HG03064 (cell line): ENCODE results near the gene VAV1.

ENCODE experiments used
- ATAC-seq: cut with Tn5 transposase; IDR thresholded peaks from one replicate; pipeline ENCODE4 v1.9.1; 2021; ENCODE audit warnings: low read depth; ENCODE audit not compliant: unreplicated experiment

VAV1 gene

DNA sequence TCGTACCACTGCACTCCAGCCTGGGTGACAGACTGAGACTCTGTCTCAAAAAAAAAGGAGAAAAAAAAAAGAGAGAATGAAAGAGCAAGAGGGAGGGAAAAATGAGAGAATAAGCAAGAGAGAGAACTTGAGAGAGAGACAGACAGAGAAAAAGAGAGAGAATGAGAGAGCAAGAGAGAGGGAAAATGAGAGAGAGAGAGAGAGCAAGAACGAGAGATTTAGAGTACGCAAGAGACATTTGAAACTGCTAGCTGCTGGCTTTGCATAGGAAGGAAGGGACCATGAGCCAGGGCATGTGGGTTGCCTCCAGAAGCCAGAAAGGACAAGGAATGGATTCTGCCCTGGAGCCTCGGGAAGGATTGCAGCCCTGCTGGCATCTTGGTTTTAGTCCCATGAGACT lies 105.3 kb downstream of the VAV1 start:
- no peak for ATAC-seq

DNA sequence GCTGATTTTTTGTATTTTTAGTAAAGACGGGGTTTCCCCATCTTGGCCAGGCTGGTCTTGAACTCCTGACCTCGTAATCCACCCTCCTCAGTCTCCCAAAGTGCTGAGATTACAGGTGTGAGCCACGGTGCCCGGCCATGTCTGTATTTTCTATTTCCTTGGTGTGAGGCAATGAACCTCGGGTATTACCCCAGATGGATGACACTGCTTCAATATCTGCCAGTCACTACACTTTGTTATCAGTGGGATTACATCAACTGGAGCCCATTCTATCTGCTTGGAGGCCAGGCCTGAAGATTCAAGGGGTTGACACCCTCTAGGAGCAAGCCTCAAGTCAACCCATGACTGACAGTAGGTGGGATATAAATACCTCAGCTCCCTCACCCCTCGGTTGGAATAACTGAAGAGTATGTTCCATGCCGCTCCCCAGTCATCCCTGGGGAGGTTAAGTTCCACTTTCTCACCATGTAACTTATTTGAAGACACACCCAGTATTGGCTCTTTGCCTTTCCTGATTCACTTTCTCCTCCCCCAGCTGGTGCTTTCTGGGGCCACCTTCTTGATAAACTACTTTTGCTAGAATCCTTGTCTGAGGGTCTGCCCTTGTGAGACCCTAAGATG lies 113.9 kb downstream of the VAV1 start:
- no peak for ATAC-seq

DNA sequence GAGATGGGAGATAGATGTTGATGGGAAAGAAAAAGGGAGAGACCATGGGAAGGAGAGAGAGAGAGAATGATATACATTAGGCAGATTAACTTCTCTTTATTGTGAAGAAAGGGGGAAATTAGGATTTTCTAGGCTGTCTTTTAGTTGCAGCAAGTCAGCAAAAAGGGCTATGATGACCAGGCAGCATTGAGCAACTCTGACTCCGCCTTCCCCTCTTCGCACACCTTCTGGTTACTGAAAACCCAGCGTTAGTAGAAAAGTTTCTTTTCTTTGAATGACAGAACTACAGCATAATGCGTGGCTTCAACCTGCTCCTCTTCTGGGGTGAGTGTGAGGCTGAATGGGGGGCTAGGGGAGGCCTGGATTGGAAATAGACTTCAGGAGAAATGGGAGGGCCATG lies 114.8 kb downstream of the VAV1 start, which contains the start of gene ADGRE1:
ADGRE1 (plus strand) TSS at position 264 of the 400 bp plus-strand sequence; CDS start at position 294, 30 bp downstream.
- no peak for ATAC-seq

DNA sequence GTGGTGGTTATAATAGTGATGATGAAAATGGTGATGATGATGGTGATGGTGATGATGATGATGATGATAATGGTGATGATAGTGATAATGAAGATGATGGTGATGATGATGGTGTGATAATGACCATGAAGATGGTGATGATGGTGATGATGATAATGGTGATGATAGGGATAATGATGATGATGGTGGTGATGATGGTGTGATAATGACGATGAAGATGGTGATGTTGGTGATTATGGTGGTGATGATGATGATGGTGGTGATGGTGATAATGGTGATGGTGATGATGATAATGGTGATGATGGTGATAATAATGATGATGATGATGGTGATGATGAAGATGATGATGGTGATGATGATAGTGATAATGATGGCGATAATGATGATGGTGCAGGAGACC lies 116.5 kb downstream of the VAV1 start:
- ATAC-seq: no peak

DNA sequence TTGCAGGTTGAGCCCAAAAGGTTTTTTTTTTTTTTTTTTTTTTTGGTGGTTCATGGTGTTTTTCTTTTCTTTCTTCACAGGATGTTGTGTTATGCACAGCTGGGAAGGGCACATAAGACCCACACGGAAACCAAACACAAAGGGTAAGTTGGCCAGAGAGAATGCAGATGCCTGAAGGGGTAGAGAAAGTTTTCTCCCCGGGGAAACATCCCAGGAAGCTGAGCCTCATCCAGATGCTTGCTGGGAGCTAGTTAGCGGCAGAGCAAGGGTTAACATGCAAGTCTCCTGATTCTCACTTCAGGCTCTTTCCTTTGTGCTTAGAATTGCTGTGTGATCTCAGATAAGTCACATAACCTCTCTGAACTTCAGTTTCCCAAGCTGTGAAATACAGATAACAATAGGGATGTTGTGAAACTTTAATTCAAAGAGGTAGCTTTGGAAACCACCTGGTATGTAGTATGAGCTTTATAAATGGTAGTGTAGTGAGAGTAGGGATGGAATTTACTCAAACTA lies 117.9 kb downstream of the VAV1 start:
- ATAC-seq: no peak

DNA sequence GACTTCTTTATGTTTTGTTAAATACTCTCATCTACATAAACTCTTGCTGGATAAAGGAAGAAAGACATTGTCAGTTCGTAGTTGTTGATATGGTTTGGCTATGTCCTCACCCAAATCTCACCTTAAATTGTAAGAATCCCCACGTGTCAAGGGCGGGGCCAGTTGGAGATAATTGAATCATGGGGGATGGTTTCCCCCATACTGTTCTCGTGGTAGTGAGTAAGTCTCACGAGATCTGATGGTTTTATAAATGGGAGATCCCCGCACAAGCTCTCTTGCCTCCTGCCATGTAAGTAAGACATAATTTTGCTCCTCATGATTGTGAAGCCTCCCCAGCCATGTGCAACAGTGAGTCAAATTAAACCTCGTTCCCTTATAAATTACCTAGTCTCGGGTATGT lies 118.4 kb downstream of the VAV1 start:
- no peak for ATAC-seq

DNA sequence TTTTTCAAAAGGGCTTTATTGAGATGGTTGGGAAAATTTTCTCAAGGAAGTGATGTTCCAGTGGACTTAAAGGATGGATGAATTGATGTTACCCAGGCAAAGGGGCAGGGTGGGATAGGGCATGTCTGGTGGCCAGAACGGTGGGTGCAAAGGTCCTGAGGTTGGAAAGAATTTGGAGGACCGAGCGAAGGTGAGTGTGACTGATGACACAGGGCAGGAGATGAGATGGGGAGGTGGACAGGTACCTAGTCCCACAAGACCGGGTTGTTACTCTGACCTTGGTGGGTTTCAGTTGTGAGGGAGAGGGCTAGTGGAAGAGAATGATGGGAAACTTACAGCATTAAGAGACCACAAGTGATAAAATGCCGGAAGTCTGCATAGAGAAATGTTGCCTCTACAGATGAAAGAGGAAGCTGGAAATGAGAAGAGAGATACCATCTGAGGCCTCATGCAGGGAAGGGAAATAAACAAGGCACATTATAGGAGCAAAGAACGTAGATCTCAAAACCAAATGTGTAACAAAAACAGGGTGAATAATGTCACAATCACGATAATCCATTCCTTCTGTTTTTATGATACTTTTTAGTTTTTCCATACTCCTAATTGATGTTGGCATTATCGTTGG lies 119.4 kb downstream of the VAV1 start:
- no peak for ATAC-seq

DNA sequence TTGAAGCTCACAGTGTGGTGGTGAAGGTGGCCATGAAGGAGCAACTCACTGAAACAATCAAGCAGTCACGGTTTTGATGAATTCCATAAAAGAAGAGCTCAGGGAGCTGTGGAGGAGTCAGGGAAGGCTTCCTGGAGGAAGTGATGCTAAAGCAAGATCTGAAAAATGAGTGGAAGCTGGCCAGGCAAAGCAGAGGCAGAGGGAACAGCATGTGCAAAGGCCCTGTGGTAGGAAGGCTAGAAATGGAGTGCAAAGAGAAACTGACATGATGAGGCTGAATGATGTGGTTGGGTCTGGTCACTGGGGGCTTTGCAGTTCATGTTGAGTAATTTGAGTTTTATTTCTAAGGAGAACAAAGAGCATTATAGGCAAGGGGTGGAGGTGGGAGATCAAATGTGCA lies 121.8 kb downstream of the VAV1 start:
- ATAC-seq: no peak

DNA sequence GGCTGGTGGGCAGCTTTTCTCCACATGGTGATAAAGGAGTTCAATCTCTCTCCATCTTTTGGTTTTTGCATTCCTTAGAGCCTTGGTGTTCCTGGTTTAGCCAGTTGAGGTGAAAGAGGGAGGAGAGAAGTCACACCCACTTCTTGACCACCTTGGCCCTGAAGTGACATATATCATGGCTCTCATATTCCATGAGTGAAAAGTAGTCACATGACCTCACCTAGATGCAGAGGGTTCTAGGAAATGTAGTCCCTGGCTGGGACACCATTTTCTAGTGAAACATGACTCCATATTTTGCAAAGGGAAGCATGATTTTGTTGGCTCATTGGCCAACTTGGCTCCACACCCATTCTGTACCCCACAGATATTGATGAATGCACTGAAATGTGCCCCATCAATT lies 130.9 kb downstream of the VAV1 start:
- no peak for ATAC-seq

DNA sequence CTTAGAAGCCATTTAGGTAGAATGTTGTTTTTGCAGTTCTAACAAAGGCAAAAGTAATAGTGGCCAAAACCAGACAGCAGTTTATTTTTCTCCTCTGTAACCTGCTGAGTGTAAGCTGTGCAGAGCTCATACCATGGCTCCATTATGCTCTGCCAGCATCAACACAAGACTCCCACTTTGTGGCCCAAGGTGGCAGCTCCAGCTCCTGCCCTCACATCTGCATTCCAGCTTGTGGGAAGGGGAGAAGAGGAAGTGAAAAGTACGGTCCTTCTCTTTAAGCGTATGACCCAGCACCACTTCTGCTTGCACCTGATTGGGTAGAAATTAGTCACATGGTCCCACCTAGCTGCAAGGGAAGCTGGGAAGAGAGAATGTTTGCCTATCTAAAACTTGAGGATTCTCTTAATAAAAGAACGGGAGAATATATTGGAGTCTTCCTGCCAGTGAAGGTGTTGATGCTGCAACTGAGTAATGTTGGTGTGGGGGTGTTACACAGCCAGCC lies 134.1 kb downstream of the VAV1 start:
- no peak for ATAC-seq
